Measurements from ENCODE around the gene C6orf15.

Gene C6orf15

GRCh38 chr6:31096656-31097055, 15.7 kb downstream of the C6orf15 start:
- no peak for ATAC-seq
- H3K9me3 Mint-ChIP-seq: no peaks in the 10 kb centered on the region
- H3K36me3 Mint-ChIP-seq: no peaks in the 10 kb centered on the region
- H3K4me1 Mint-ChIP-seq: peaks cover 16% of the 10 kb centered on the region
- H3K27me3 Mint-ChIP-seq: no peaks in the 10 kb centered on the region
- peak overlapping the region; percentile 9 for H3K27ac Mint-ChIP-seq
- no peak overlapping the region for H3K4me3 Mint-ChIP-seq

- Mint-ChIP-seq H3K27ac (peak overlapping the region; percentile 9), H3K9me3 (no peaks in the 10 kb centered on the region), H3K27me3 (no peaks in the 10 kb centered on the region), H3K4me1 (peaks cover 16% of the 10 kb centered on the region), H3K4me3 (no peak overlapping the region), H3K36me3 (no peaks in the 10 kb centered on the region)
- ATAC-seq: no peak
These were observed 16.2 kb downstream of the C6orf15 start for GRCh38 chr6:31096215-31096614.

- no peaks in the 10 kb centered on the region for H3K9me3 Mint-ChIP-seq
- peaks cover 16% of the 10 kb centered on the region for H3K4me1 Mint-ChIP-seq
- no peaks in the 10 kb centered on the region for H3K36me3 Mint-ChIP-seq
- H3K27ac Mint-ChIP-seq: peak overlapping the region; percentile 71
- H3K4me3 Mint-ChIP-seq: no peak overlapping the region
- no peaks in the 10 kb centered on the region for H3K27me3 Mint-ChIP-seq
- peak; percentile 61 for ATAC-seq
These were observed 17.9 kb downstream of the C6orf15 start for GRCh38 chr6:31094389-31094881.

- Mint-ChIP-seq H3K36me3 (no peaks in the 10 kb centered on the region), H3K27ac (no peak overlapping the region), H3K4me1 (peaks cover 16% of the 10 kb centered on the region), H3K9me3 (no peaks in the 10 kb centered on the region), H3K27me3 (peaks cover 7% of the 10 kb centered on the region), H3K4me3 (no peak overlapping the region)
- ATAC-seq: no peak
These were observed 19.4 kb downstream of the C6orf15 start for GRCh38 chr6:31092769-31093505.

- ATAC-seq: no peak
- no peaks in the 10 kb centered on the region for H3K36me3 Mint-ChIP-seq
- H3K27me3 Mint-ChIP-seq: peaks cover 14% of the 10 kb centered on the region
- no peaks in the 10 kb centered on the region for H3K9me3 Mint-ChIP-seq
- no peak overlapping the region for H3K4me3 Mint-ChIP-seq
- no peak overlapping the region for H3K27ac Mint-ChIP-seq
- peaks cover 23% of the 10 kb centered on the region for H3K4me1 Mint-ChIP-seq
These were observed 20.1 kb downstream of the C6orf15 start for GRCh38 chr6:31092238-31092637.

- Mint-ChIP-seq H3K4me3 (no peak overlapping the region), H3K27ac (no peak overlapping the region), H3K4me1 (peaks cover 25% of the 10 kb centered on the region), H3K27me3 (peaks cover 17% of the 10 kb centered on the region), H3K36me3 (no peaks in the 10 kb centered on the region), H3K9me3 (no peaks in the 10 kb centered on the region)
- ATAC-seq: no peak
These were observed 20.7 kb downstream of the C6orf15 start for GRCh38 chr6:31091680-31092079.

- H3K27me3 Mint-ChIP-seq: peaks cover 21% of the 10 kb centered on the region
- H3K36me3 Mint-ChIP-seq: no peaks in the 10 kb centered on the region
- H3K9me3 Mint-ChIP-seq: no peaks in the 10 kb centered on the region
- no peak overlapping the region for H3K27ac Mint-ChIP-seq
- H3K4me3 Mint-ChIP-seq: no peak overlapping the region
- peaks cover 25% of the 10 kb centered on the region for H3K4me1 Mint-ChIP-seq
- ATAC-seq: no peak
These were observed 21.4 kb downstream of the C6orf15 start for GRCh38 chr6:31090973-31091364.

- H3K4me3 Mint-ChIP-seq: no peak overlapping the region
- peaks cover 25% of the 10 kb centered on the region for H3K4me1 Mint-ChIP-seq
- peaks cover 26% of the 10 kb centered on the region for H3K27me3 Mint-ChIP-seq
- no peaks in the 10 kb centered on the region for H3K36me3 Mint-ChIP-seq
- no peaks in the 10 kb centered on the region for H3K9me3 Mint-ChIP-seq
- ATAC-seq: no peak
- no peak overlapping the region for H3K27ac Mint-ChIP-seq
These were observed 22.0 kb downstream of the C6orf15 start for GRCh38 chr6:31090275-31090972.

GRCh38 chr6:31087494-31088089, 24.8 kb downstream of the C6orf15 start:
- no peaks in the 10 kb centered on the region for H3K36me3 Mint-ChIP-seq
- H3K9me3 Mint-ChIP-seq: no peaks in the 10 kb centered on the region
- H3K27me3 Mint-ChIP-seq: peaks cover 36% of the 10 kb centered on the region
- peak overlapping the region; percentile 5 for H3K27ac Mint-ChIP-seq
- H3K4me3 Mint-ChIP-seq: no peak overlapping the region
- ATAC-seq: peak; percentile 92
- H3K4me1 Mint-ChIP-seq: peaks cover 16% of the 10 kb centered on the region

GRCh38 chr6:31086788-31087440, 25.5 kb downstream of the C6orf15 start:
- H3K27ac Mint-ChIP-seq: no peak overlapping the region
- no peaks in the 10 kb centered on the region for H3K36me3 Mint-ChIP-seq
- ATAC-seq: no peak
- no peak overlapping the region for H3K4me3 Mint-ChIP-seq
- H3K27me3 Mint-ChIP-seq: peaks cover 36% of the 10 kb centered on the region
- H3K9me3 Mint-ChIP-seq: no peaks in the 10 kb centered on the region
- H3K4me1 Mint-ChIP-seq: peaks cover 16% of the 10 kb centered on the region

- peak; percentile 60 for ATAC-seq
- Mint-ChIP-seq H3K4me1 (peaks cover 25% of the 10 kb centered on the region), H3K4me3 (no peak overlapping the region), H3K9me3 (no peaks in the 10 kb centered on the region), H3K27me3 (peaks cover 49% of the 10 kb centered on the region), H3K36me3 (no peaks in the 10 kb centered on the region), H3K27ac (no peak overlapping the region)
These were observed 28.5 kb downstream of the C6orf15 start for GRCh38 chr6:31083742-31084354.

- Mint-ChIP-seq H3K36me3 (no peaks in the 10 kb centered on the region), H3K9me3 (no peaks in the 10 kb centered on the region), H3K4me1 (peaks cover 16% of the 10 kb centered on the region), H3K27ac (no peak overlapping the region), H3K27me3 (peaks cover 31% of the 10 kb centered on the region), H3K4me3 (no peak overlapping the region)
- ATAC-seq: no peak
These were observed 30.5 kb downstream of the C6orf15 start for GRCh38 chr6:31081872-31082271.

- ATAC-seq: peak; percentile 63
- H3K27me3 Mint-ChIP-seq: peaks cover 16% of the 10 kb centered on the region
- no peak overlapping the region for H3K27ac Mint-ChIP-seq
- H3K4me3 Mint-ChIP-seq: peak overlapping the region; percentile 50
- H3K4me1 Mint-ChIP-seq: peaks cover 16% of the 10 kb centered on the region
- H3K9me3 Mint-ChIP-seq: no peaks in the 10 kb centered on the region
- H3K36me3 Mint-ChIP-seq: no peaks in the 10 kb centered on the region
These were observed 32.6 kb downstream of the C6orf15 start for GRCh38 chr6:31079656-31080261.

GRCh38 chr6:31076611-31077010, 35.8 kb downstream of the C6orf15 start:
- no peak for ATAC-seq
- peaks cover 9% of the 10 kb centered on the region for H3K4me1 Mint-ChIP-seq
- H3K4me3 Mint-ChIP-seq: no peak overlapping the region
- no peaks in the 10 kb centered on the region for H3K9me3 Mint-ChIP-seq
- H3K27ac Mint-ChIP-seq: no peak overlapping the region
- peaks cover 13% of the 10 kb centered on the region for H3K27me3 Mint-ChIP-seq
- H3K36me3 Mint-ChIP-seq: no peaks in the 10 kb centered on the region

All from stimulated activated memory B cell treated with anti-CD40 and anti-IgM and Interleukin-4, amounts not matched to agents 10 μg/mL and 1 μg/mL and 100 μg/mL, for 72 hours (primary cell).